H9 (cell line): ENCODE results near the gene SHB. TPM values are rescaled to one million over a fixed set of nuclear protein-coding genes. Genes with fewer than 3 reads are reported as not detected.
A peak's percentile ranks its signal among the peaks of the same experiment; 100 is the strongest.

Experiments used
- DNase-seq: peaks from one replicate; pipeline ENCODE4 v3.0.0-alpha.2; 2017
- H2AFZ ChIP-seq: one replicate; pipeline ENCODE4 v1.6.1; 2013; ENCODE audit warnings: mild to moderate bottlenecking, low read length, control low read depth, moderate library complexity
- H2AK5ac ChIP-seq: 2 replicates; pipeline ENCODE4 v1.6.1; 2013; ENCODE audit warnings: low read length, control low read depth, mixed read lengths; ENCODE audit not compliant: insufficient read length
- H2BK120ac ChIP-seq: one replicate; pipeline ENCODE4 v1.6.1; 2013; ENCODE audit warnings: low read depth, mild to moderate bottlenecking, low read length, control low read depth, inconsistent platforms; ENCODE audit not compliant: poor library complexity, severe bottlenecking
- H2BK12ac ChIP-seq: 2 replicates; pipeline ENCODE4 v1.6.1; 2013; ENCODE audit warnings: low read length, control low read depth, mixed read lengths, low read depth; ENCODE audit not compliant: insufficient read length
- H2BK15ac ChIP-seq: 2 replicates; pipeline ENCODE4 v1.6.1; 2013; ENCODE audit warnings: low read depth, low read length, control low read depth
- H2BK20ac ChIP-seq: one replicate; pipeline ENCODE4 v1.6.1; 2013; ENCODE audit warnings: low read depth, mild to moderate bottlenecking, low read length, control low read depth, inconsistent platforms; ENCODE audit not compliant: poor library complexity, severe bottlenecking
- H2BK5ac ChIP-seq: 2 replicates; pipeline ENCODE4 v1.6.1; 2013; ENCODE audit warnings: low read length, control low read depth, mixed read lengths; ENCODE audit not compliant: insufficient read length
- H3K14ac ChIP-seq: 2 replicates; pipeline ENCODE4 v1.6.1; 2013; ENCODE audit warnings: low read length, control low read depth; ENCODE audit not compliant: insufficient read depth
- H3K18ac ChIP-seq: 2 replicates; pipeline ENCODE4 v1.6.1; 2013; ENCODE audit warnings: low read depth, mild to moderate bottlenecking, mixed read lengths, low read length, control low read depth; ENCODE audit not compliant: insufficient read length
- H3K23ac ChIP-seq: 2 replicates; pipeline ENCODE4 v1.6.1; 2013; ENCODE audit warnings: low read length, control low read depth, mixed read lengths, low read depth; ENCODE audit not compliant: insufficient read length
- H3K23me2 ChIP-seq: 2 replicates; pipeline ENCODE4 v1.6.1; 2013; ENCODE audit warnings: low read depth, mild to moderate bottlenecking, mixed read lengths, low read length, control low read depth; ENCODE audit not compliant: insufficient read length, poor library complexity, severe bottlenecking
- H3K27ac ChIP-seq: 2 replicates; pipeline ENCODE4 v1.5.1; 2013; ENCODE audit warnings: low read length, control low read depth, mixed read lengths, low read depth; ENCODE audit not compliant: insufficient read length
- H3K27me3 ChIP-seq: 2 replicates; pipeline ENCODE4 v1.6.1; 2013; ENCODE audit warnings: low read length, control low read depth, inconsistent platforms; ENCODE audit not compliant: insufficient read depth
- H3K4ac ChIP-seq: 2 replicates; pipeline ENCODE4 v1.6.1; 2013; ENCODE audit warnings: low read depth, mild to moderate bottlenecking, control low read depth, inconsistent platforms, low read length, moderate library complexity
- H3K4me1 ChIP-seq: 2 replicates; pipeline ENCODE4 v1.6.1; 2013; ENCODE audit warnings: low read length, control low read depth, inconsistent platforms; ENCODE audit not compliant: insufficient read depth
- H3K4me2 ChIP-seq: 2 replicates; pipeline ENCODE4 v1.6.1; 2013; ENCODE audit warnings: low read length, control low read depth, mixed read lengths; ENCODE audit not compliant: insufficient read length, insufficient read depth
- H3K56ac ChIP-seq: 2 replicates; pipeline ENCODE4 v1.6.1; 2013; ENCODE audit warnings: low read depth, mild to moderate bottlenecking, mixed read lengths, low read length, control low read depth; ENCODE audit not compliant: insufficient read length
- H3K79me1 ChIP-seq: 2 replicates; pipeline ENCODE4 v1.6.1; 2013; ENCODE audit warnings: low read depth, mild to moderate bottlenecking, moderate library complexity, low read length, control low read depth, inconsistent platforms; ENCODE audit not compliant: insufficient read depth, poor library complexity, severe bottlenecking
- H3K79me2 ChIP-seq: 2 replicates; pipeline ENCODE4 v1.6.1; 2013; ENCODE audit warnings: low read length, control low read depth, inconsistent platforms; ENCODE audit not compliant: insufficient read depth
- H3K9ac ChIP-seq: 2 replicates; pipeline ENCODE4 v1.6.1; 2013; ENCODE audit warnings: low read length, control low read depth, mixed read lengths; ENCODE audit not compliant: insufficient read length; ENCODE audit errors: extremely low read depth
- H3K9me3 ChIP-seq: one replicate; pipeline ENCODE4 v1.6.1; 2013; ENCODE audit warnings: low read depth, low read length, inconsistent platforms; ENCODE audit not compliant: control insufficient read depth
- H3T11ph ChIP-seq: one replicate; pipeline ENCODE4 v1.6.1; 2013; ENCODE audit warnings: mild to moderate bottlenecking, low read length, control low read depth, inconsistent platforms
- H4K20me1 ChIP-seq: one replicate; pipeline ENCODE4 v1.6.1; 2013; ENCODE audit not compliant: control insufficient read depth, insufficient read length, insufficient read depth
- H4K5ac ChIP-seq: 2 replicates; pipeline ENCODE4 v1.6.1; 2013; ENCODE audit warnings: low read depth, mild to moderate bottlenecking, mixed read lengths, low read length, control low read depth; ENCODE audit not compliant: insufficient read length
- H4K8ac ChIP-seq: replicated peaks from 2 replicates; pipeline ENCODE4 v1.6.1; 2013; ENCODE audit warnings: low read length, control low read depth, mixed read lengths, low read depth; ENCODE audit not compliant: insufficient read length
- H4K91ac ChIP-seq: 2 replicates; pipeline ENCODE4 v1.6.1; 2013; ENCODE audit warnings: low read depth, mild to moderate bottlenecking, moderate library complexity, mixed read lengths, low read length, control low read depth; ENCODE audit not compliant: insufficient read length
- H3K27ac Mint-ChIP-seq, 3 experiments: 2 replicates in 2 of 3; 3 replicates in 1 of 3; pipeline ENCODE4 v1.8.0; 2020 to 2021; ENCODE audit warnings: mixed read lengths in 3 of 3, mild to moderate bottlenecking in 1 of 3, moderate library complexity in 1 of 3
- H3K27me3 Mint-ChIP-seq: 2 replicates; pipeline ENCODE4 v1.8.0; 2021; ENCODE audit warnings: low read depth, mild to moderate bottlenecking, moderate library complexity, mixed read lengths
- H3K36me3 Mint-ChIP-seq, 3 experiments: 2 replicates in 2 of 3; 3 replicates in 1 of 3; pipeline ENCODE4 v1.8.0; 2020 to 2021; ENCODE audit warnings: low read depth in 3 of 3, mixed read lengths in 3 of 3; ENCODE audit not compliant: insufficient read depth in 1 of 3
- H3K4me1 Mint-ChIP-seq, 2 experiments: 2 replicates each; pipeline ENCODE4 v1.8.0; 2020; ENCODE audit warnings: mixed read lengths in 2 of 2
- H3K4me3 Mint-ChIP-seq, 2 experiments: 2 replicates in 1 of 2; 3 replicates in 1 of 2; pipeline ENCODE4 v1.8.0; 2020 to 2021; ENCODE audit warnings: mild to moderate bottlenecking in 2 of 2, mixed read lengths in 2 of 2, moderate library complexity in 1 of 2
- H3K9me3 Mint-ChIP-seq, 2 experiments: 2 replicates in 1 of 2; 3 replicates in 1 of 2; pipeline ENCODE4 v1.8.0; 2020; ENCODE audit warnings: mild to moderate bottlenecking in 2 of 2, mixed read lengths in 2 of 2, moderate library complexity in 1 of 2
- WGBS: extraction: QIAGEN DNeasy Blood & Tissue Kit; methylation state at CpG from one replicate; pipeline ENCODE4 v1.1.7; 2013; ENCODE audit warnings: missing lambda C conversion rate, low lambda C conversion rate, mixed read lengths; ENCODE audit not compliant: insufficient read length; ENCODE audit errors: extremely low coverage; 5-methylcytosine and 5-hydroxymethylcytosine counted together
- total RNA-seq: library from RNA; stranded (reverse); gene quantifications from 2 replicates; pipeline ENCODE4 v1.2.1, GENCODE V29; 2021
- TF ChIP-seq, protein P1 (sequence below): fragments of 200-600 bp; sonication (generic); conservative IDR thresholded peaks from 3 replicates; pipeline ENCODE4 v1.8.0; 2021; ENCODE audit warnings: antibody characterized with exemption, mild to moderate bottlenecking

Gene SHB
- total RNA-seq, 1 experiment from 2014 or later, result 14.6 TPM

DNA sequence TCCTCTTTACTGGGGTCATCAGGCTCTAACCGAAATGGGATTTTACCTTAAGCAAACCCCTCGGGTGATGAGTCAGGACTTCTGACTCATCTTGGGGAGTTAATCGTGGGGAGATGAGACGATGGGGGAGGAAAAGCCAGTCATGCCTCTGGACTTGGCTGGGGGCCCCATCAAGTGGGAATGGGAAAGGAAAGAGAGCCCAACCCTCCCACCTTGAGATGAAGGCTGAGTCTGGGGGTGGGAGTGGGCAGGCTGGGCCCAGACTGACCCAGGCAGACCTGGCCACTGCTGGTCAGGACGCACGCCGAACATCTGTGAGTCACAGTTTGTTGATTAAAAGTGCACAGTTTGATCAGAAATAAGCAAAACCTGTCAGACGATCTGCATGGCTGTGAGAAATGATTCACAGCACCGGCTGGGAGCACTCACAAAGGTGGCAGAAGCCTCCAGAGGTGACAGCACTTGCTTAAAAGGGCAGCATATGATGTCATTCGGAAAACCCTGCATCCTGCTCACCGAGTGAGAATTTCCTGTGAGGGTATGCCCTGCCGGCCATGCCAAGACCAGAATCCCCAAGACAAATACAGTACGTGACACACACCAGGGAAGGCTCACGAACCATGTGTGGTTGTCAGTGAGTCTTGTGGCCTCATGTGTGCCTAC, 115.1 kb downstream of the SHB start:
- Histone ChIP-seq H3K4ac (no peak overlapping the region), H3K23me2 (no peaks in the 10 kb centered on the region), H3K79me2 (no peaks in the 10 kb centered on the region; the same call in 1 of the 2 replicates), H2BK12ac (no peak overlapping the region), H3K27ac (no peak overlapping the region), H3K9me3 (no peaks in the 10 kb centered on the region), H3T11ph (no peak overlapping the region), H3K9ac (no peak overlapping the region), H3K56ac (no peak overlapping the region), H2BK15ac (no peak overlapping the region), H2BK5ac (no peak overlapping the region), H3K4me1 (no peaks in the 10 kb centered on the region), H4K20me1 (no peaks in the 10 kb centered on the region), H3K23ac (no peak overlapping the region), H2AK5ac (no peak overlapping the region), H4K8ac (no peak overlapping the region), H3K14ac (no peak overlapping the region), H4K5ac (no peak overlapping the region), H2AFZ (no peak overlapping the region), H4K91ac (no peak overlapping the region), H3K4me2 (no peak overlapping the region), H2BK120ac (no peak overlapping the region), H3K27me3 (no peaks in the 10 kb centered on the region), H2BK20ac (no peak overlapping the region), H3K79me1 (no peaks in the 10 kb centered on the region), H3K18ac (no peak overlapping the region)
- Mint-ChIP-seq H3K4me1 (no peaks in the 10 kb centered on the region), H3K36me3 (peaks cover 3 to 44% (median 26%) of the 10 kb centered on the region in 3 experiments; a peak in 5 of 7 replicates), H3K27me3 (no peaks in the 10 kb centered on the region; the same call in 1 of the 2 replicates), H3K9me3 (no peaks in the 10 kb centered on the region), H3K4me3 (no peak overlapping the region), H3K27ac (peak overlapping the region in 2 of 3 experiments; percentile 23 to 61; a peak in 2 of 7 replicates)
- no CpG with 5 or more reads among the region's 14 CpGs for WGBS
- TF ChIP-seq, protein P1, sequence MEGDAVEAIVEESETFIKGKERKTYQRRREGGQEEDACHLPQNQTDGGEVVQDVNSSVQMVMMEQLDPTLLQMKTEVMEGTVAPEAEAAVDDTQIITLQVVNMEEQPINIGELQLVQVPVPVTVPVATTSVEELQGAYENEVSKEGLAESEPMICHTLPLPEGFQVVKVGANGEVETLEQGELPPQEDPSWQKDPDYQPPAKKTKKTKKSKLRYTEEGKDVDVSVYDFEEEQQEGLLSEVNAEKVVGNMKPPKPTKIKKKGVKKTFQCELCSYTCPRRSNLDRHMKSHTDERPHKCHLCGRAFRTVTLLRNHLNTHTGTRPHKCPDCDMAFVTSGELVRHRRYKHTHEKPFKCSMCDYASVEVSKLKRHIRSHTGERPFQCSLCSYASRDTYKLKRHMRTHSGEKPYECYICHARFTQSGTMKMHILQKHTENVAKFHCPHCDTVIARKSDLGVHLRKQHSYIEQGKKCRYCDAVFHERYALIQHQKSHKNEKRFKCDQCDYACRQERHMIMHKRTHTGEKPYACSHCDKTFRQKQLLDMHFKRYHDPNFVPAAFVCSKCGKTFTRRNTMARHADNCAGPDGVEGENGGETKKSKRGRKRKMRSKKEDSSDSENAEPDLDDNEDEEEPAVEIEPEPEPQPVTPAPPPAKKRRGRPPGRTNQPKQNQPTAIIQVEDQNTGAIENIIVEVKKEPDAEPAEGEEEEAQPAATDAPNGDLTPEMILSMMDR, result no peak
- DNase-seq, result no peak
